NOMO-1 (cell line): ENCODE measurements around the gene ARID4B.
"Not testable (repeated sequence)": the region's sequence is repeated elsewhere in the genome, so short reads cannot be mapped to it uniquely, and the experiment has no call there.

Experiments used
- DNase-seq, 2 experiments: peaks; one replicate each; lab custom pipeline; 2025; ENCODE audit not compliant: unreplicated experiment in 2 of 2; lab: John Stamatoyannopoulos, UW

ARID4B gene

DNA sequence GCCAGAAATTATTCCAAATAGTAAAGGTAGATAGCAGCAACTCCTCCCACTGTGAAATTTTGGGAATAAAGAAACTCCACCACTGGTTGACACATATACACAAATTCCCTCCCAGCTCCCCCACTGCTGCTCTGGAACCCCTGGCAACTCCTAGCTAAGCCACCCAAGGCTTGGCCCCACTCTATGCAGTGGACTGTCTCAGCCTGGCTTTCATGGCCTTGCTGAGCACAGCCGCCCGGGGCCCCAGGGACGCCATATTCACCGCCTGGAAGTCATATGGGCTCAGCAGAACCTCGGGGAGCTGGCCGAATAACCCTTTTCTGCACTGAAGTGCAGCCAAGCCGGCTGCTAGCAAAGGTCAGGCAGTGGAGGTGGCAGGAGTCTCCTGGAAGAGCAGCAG, 151.5 kb downstream of the ARID4B start:
- DNase-seq: no peak

DNA sequence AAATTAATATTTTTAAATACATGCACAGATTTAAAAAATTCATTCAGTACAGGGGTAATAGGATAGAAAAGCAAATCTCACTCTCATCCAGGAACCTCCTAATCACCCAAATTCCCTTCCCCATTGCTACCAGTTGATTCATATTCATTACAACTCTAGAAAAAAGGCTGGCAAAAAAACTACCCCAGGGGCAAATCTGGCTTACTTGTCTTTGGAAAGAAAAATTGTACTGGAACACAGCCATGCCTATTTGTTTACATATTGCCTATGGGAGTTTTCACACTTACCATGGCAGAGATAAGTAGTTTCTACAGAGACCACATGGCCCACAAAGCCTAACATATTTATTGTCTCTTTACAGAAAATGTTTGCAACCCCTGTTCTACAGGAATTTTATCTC, 158.0 kb downstream of the ARID4B start:
- no peak for DNase-seq

DNA sequence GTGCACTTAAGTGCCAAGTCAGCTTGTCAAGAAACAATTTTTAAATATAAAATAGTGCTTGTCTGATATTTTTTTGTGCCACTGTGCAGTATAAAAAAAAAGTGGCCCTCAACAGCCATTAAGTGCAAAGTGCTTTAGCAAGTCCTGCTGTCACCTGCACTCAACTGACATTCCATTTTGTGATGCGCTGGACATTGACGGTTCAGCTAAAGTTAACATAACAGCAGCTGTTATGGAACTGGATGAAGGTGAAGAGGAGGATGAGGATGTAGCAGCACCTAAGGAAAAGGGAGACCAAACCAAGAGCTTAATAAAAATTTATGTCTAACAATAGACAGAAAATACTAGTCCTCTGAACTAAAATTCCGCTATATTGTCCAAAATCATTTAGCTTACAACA, 159.6 kb downstream of the ARID4B start:
- DNase-seq: no peak

DNA sequence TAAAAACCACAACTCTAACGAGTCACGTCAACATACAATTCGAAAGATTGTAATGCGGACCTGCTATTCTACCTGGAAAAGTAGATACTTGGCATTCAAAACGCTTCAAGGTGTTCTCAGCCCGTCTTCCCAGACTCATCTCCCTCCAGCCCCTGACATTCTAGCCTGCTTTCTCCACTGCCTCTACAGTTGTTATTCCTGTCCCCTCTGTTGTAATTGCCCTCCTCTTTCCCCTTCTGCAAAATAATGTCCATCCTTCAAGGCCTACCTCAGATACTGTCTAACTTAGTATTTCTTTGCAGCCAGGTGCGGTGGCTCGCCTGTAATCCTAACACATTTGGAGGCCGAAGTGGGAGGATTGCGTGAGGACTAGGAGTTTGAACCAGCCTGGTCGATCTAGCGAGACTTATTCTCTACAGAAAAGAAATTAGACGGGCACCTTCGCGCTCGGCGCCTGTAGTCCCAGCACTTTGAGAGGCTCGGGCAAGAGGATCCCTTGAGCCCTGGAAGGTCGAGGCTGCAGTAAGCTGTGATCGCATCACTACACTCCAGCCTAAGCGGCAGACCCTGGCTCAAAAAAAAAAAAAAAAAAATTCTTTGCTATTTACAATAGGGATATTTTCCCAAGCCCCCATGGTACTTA, 166.2 kb downstream of the ARID4B start:
- DNase-seq: no peak

DNA sequence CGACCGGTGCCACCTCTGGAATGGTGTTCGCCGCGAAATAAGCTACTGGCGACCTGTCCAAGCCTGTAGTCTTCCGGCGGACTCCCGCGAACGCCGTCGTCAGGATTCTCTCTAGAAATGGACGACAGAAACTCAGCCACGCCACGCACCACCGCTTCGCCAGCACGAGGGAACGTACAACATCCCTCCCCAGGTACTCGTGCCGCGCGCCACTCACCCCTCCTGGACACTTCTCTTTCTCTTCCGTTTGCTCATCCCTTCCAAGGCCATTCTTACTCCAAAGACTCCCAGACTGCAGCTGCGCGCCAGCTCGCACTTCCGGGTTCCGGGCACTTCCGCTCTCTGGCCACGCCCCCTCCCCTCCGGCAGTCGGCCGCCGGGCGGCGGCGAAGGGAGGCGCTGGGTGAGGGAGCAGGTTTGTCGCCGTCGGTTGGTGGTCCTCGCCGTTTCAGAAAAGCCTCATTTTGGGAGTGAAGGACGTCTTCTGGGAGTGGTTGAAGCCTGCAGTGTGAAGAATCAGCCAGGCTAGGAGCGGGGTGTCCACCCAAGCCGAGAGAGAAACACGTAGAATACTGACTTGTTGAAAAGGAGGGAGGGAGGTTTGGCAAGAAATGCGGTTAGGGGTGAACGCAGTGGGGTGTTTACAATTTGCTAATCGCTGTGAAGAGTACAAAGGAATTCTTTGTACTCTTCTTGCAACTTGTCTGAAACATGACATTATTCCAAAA, 166.9 kb downstream of the ARID4B start, which contains the start of gene RBM34:
Gene RBM34 (minus strand): TSS at position 294 of the 728 bp plus-strand sequence. CDS start 24 bp downstream, at position 270.
- DNase-seq: peak; percentile 83 to 90

DNA sequence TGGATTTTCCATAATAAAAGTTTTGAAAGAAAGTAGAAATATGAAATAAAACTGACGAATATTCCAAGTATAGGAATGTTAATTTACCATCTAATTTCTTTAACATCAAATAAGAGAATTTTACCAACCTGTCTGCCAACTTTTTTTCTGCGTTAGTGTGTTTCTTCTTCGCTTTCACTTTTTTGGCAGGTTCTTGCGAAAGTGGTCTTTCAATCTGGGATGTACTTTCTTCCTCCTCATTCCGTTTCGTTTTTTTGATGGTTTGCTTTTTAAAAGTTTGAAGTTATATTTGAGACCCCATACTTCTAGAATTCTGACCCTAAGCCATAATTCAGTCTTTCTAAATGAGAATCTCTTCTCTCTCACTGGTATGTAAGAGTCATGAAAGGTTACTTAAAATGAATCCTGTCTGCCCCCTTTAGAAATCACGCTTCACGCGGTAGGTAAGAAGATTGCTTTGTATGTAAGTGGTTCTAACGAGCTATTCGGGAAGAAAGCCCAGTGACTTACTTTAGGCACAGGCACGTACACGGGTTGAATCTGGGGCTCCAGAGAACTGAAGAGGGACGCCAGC, 167.5 kb downstream of the ARID4B start:
- peak; percentile 53 to 80 for DNase-seq

DNA sequence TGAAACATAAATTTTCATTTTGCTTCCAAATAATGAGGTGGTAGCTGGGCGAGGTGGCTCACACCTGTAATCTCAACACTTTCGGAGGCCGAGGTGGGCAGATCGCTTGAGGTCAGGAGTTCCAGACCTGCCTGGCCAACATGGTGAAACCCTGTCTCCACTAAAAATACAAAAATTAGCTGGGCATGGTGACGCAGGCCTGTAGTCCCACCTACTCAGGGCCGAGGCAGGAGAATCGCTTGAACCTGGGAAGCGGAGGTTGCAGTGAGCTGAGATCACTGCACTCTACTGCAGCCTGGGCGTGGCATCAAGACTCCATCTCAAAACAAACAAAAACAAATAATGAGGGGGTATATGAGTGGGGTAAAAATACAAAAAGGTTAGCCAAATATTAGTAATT, 168.0 kb downstream of the ARID4B start:
- not testable (repeated sequence) for DNase-seq

DNA sequence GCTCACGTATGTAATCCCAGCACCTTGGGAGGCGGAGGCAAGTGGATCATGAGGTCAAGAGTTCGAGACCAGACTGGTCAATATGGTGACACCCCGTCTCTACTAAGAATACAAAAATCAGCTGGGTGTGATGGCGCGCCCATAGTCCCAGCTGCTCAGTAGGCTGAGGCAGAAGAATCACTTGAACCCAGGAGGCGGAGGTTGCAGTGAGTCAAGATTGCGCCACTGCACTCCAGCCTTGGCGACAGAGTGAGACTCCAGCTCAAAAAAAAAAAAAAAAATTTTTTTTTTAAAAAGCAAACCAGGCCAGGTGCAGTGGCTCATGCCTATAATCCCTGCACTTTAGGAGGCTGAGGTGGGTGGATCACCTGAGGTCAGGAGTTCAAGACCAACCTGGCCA, 168.7 kb downstream of the ARID4B start:
- not testable (repeated sequence) for DNase-seq

DNA sequence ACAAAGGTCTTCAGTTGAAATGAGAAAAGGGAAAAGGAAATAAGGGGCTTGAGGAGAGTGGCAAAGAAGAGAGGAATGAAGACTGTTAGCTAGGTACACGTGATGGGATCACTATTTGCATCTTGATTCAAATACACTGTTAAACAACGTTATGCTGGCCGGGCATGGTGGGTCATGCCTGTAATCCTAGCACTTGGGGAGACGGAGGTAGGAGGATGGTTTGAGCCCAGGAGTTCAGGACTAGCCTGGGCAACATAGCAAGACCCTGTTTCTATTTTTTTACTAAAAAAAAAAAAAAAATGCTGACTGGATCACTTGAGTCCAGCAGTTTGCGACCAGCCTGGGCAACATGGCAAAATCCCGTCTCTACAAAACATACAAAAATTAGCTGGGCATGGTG, 169.3 kb downstream of the ARID4B start:
- DNase-seq: no peak

DNA sequence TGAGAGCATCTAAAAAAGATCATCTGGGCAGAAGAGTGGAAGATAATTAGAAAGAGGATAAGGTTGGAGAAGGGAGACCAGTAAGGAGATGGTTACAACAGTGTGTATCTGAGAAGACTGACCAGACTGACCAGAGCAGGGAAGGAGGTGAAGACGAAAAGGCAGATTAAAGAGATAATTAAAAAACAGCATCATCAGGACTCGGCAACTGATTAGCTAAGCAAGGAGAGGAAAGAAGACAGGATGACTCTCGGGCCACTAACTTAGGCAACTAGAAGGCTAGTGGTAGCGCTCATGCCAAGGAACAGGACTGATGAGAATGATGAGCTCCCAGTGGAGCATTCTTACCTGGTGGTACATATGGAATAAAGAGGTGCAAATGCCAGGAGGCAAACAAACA, 170.8 kb downstream of the ARID4B start:
- DNase-seq: no peak

DNA sequence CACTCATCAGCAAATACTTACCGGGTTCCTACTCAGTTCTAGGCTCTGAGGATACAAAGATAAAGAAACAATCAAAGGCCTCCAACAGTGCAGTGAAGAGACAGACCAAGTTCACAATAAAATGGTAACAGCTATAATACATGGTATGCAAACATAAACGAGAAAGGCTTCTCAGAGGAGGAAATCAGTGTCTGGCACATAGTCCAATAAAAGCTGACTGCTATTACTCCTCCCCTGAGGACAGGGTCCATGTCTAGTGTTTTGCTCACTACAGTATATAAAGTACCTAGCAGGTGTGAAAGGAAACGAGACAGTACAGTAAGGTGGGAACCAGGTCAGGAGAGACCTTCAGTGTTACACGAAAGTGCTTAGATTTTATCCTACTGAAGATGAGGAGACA, 171.2 kb downstream of the ARID4B start:
- no peak for DNase-seq

DNA sequence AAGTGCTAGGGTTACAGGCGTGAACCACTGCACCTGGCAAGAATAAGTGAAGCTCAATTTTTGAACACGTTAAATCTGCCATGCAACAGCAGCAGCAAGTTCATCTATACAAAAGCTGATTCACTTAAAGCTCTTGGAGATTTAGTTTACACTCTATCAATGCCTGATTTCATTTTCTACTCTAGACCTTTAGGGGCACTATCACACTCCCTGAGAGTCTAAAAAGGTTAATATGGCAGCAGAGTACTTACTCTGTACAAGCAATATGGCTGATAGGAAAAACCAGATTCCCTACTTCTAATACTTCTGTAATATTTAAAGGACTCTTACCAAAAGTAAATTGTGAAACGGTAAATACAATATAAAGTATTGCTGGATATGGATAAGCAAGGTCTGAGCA, 171.7 kb downstream of the ARID4B start:
- DNase-seq: no peak

DNA sequence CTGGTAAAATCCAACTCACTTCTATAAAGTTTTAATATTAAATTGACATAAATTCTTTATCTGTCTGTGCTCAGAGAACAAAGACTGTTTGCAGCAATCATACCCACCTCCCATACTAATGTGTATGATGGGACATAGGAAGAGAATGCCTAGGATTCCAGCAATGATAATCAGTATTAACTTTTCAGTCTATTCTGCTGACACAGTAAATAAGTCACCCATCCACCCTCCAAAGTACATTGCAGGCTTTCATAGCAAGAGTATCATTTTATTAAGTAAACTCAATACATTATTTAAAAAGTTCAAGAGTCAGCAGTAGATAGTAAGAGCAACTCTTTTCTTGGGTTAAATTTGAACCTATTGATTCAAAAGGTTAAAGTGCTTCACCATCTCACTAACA, 175.7 kb downstream of the ARID4B start:
- DNase-seq: no peak

DNA sequence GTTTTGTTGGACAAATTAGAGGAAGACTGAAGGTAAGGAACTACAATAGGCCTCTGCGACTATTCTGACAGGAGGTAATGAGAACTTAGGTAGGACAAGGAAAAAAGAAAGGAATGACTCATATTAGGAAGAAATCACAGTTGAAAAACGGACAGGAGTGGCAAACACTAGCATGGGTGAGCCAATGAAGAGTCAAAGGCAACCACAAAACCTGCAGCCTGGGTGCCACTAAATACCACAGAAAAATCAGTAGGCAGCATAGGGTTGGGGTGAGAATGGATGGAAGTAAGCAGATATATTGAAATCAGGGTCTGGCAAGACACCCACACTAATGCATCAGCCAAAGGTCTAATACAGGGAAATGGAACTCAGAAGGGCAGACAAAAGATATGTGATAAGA, 176.9 kb downstream of the ARID4B start:
- DNase-seq: no peak

DNA sequence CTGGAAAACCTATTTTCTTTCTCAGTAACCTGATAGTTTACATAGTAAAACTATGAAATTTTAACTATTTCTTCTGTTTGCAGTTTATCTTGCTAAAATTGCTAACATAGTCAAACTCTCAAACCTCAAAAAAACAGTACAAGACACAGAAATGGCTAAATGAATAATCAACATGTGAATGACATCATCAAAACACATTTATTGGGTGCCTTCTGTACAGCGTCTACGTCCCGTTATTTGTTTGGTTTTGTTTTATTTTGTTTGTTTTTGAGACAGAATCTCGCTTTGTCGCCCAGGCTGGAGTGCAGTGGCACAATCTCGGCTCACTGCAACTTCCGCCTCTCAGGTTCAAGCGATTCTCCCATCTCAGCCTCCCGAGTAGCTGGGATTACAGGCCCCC, 178.2 kb downstream of the ARID4B start:
- DNase-seq: no peak

DNA sequence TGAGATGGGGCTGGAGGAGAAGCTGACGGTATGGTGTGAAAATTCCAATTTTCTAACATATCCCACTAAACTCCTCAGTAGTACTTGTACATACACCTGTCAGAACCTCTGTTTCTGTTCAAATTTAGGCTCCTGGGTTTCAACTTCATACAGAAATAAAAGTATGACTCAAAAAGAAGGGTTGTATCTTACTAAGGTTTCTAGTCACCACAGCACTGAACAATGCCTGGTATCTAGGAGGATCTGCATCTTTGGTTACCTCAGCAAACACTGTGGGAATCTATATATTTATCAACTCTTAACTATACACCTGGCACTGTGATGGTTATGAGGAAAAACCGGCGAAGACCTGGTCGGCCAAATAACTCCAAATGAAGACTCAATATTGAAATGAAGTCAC, 180.7 kb downstream of the ARID4B start:
- DNase-seq: no peak

DNA sequence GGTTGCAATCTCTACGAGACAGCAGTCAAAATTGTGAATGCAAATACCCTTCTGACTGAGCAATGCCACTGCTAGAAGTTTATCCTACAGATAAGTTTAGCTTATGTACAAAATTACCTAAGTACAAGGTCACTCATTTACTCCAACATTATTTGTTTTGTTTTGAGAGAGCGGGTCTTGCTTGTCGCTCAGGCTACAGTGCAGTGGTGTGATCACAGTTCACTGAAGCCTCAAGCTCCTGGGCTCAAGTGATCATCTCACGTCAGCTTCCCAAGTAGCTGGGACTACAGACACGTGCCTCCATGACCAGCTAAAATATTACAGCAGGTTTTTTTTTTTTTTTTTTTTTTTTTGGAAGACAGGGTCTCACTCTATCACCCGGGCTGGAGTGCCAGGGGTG, 182.3 kb downstream of the ARID4B start:
- no peak for DNase-seq

DNA sequence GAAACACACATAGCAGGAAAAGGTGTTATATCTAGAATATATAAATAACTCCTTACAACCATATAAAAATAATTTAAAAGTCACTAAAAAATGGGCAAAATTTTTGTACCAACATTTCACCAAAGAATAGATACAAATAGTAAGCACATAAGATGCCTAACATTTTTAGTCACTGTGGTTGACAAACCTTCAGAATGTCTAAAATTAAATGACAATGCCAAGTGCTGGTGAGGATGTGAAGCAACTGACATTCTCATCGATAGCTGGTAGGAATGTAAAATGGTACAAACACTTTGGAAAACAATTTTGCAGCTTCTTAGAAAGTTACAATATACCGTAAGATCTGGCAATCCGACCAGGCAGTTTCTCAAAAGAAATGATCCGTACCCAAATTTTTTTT, 185.0 kb downstream of the ARID4B start:
- no peak for DNase-seq

DNA sequence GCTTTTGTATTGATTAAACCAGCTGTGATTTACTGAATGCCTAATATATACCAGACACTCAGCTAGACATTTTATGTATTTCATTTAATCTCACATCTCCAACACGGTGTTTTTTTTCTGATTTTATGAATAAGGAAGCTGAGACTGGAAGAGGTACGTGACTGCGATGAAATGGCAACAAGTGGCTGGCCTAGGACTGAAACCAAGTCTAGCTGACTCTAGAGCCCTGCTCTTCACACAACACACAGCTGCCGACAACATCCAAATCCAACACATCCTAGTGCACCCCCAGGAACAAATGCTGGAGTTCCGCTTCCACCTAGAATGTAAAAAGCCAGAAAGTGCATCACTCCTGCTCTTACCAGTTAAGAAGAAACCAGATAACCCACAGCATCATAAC, 188.7 kb downstream of the ARID4B start:
- DNase-seq: no peak

DNA sequence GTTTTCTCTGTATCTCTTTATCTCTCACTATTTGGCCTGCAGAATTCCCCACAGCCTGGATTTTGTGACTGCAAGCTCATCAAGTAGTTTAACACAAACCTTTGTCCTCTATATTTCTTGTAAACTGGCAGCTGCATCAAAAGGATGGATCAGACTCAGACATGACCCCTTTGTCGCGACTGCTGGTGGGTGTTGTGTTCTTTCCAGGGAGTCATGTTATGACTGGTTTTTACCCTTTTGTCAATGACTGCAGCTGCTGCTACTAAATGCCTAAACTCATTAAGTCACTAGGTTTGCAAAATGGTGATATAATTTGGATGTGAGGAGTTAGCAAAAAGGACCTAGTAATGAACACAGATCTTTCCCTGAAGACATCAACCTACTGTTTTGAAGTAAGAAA, 189.2 kb downstream of the ARID4B start:
- no peak for DNase-seq

DNA sequence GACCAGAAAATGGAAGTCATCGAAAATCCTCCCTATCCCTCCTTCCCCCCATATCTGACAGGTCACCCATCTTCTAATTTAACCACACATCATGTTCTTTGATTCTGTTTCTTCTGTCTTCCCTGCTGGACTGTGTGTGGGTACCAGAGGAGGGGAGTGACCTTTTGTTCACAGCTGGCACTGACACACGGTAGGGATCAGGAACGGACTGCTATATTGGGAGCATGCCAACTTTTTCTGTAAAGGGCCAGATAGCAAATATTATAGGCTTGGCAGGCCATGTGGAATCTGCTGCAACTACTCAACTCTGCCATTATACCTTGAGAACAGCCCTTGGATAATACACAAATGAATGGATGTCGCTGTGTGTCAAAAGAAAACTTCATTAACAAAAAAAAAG, 191.9 kb downstream of the ARID4B start:
- no peak for DNase-seq

DNA sequence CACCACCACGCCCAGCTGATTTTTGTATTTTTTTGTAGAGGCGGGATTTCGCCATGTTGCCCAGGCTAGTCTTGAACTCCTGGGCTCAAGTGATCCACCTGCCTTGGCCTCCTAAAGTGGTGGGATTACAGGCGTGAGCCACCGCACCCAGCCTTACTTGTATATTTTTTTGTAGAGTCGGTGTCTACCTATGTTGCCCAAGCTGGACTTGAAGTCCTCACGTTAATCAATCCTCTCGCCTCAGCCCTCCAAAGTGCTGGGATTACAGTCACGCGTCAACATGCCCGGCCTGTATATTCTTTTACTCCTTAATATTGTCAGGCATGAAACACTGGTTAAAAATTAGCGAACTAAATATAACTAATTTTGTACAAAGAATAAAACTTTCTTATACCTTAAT, 193.8 kb downstream of the ARID4B start:
- DNase-seq: no peak
